ENCODE measurements around the gene MDFIC. TPM values are rescaled to one million over a fixed set of nuclear protein-coding genes. Genes with fewer than 3 reads are reported as not detected.

MDFIC gene
- total RNA-seq, 1 experiment from 2014 or later = 19.1 TPM

DNA sequence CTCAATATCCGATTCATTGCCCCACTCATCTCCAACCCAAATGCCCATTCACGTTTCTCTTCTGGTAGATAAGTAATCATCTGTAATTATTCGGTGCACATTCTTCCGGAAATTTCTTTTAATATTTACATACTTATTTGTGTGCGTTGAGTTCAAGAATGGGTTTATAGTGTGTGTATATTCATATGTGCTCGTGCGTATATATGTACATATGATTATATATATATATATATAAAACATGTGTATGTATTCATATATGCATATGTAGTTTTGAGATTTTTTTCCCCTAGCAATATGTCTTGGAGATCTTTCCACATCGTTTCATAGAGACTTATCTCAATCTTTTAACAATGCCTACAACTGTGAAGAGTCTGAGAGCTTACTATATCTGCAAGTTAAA lies 118.2 kb downstream of the MDFIC start:
- no peak for DNase-seq (ENCODE audit: low read depth)

GRCh38 chr7:115040495-115040894 lies 118.6 kb downstream of the MDFIC start:
- no peak for DNase-seq (ENCODE audit: low read depth)

- no peak for DNase-seq (ENCODE audit: low read depth)
Measured at GRCh38 chr7:115042596-115042995, 120.7 kb downstream of the MDFIC start.

DNA sequence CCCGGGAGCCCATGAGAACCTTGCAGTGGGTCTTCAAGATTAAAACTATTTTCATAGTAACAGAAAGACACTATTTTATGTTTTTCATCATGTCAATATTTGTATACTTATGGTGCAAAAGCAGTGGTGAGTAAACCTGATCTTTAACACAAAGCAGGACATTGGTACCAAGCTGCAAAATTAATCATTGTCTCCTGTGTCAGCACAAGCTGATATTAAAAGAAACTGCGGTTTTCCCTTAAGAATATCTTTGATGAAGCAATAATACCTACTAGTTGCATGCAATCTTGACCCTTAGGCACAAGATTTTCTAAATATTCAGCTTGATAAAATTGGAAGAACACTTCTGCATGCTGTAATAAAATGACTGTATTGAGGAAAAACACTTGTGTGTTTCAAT lies 121.7 kb downstream of the MDFIC start:
- DNase-seq (ENCODE audit: low read depth) = no peak

GRCh38 chr7:115044224-115044623 lies 122.3 kb downstream of the MDFIC start:
- DNase-seq (ENCODE audit: low read depth) = no peak

- no peak for DNase-seq (ENCODE audit: low read depth)
Measured at GRCh38 chr7:115047958-115048720, 126.2 kb downstream of the MDFIC start.

GRCh38 chr7:115052706-115053105 lies 130.8 kb downstream of the MDFIC start:
- DNase-seq (ENCODE audit: low read depth) = no peak

GRCh38 chr7:115054478-115055065 lies 132.7 kb downstream of the MDFIC start:
- DNase-seq (ENCODE audit: low read depth) = no peak

GRCh38 chr7:115056019-115056418 lies 134.1 kb downstream of the MDFIC start:
- no peak for DNase-seq (ENCODE audit: low read depth)

GRCh38 chr7:115058726-115059125 lies 136.8 kb downstream of the MDFIC start:
- DNase-seq (ENCODE audit: low read depth) = no peak

DNA sequence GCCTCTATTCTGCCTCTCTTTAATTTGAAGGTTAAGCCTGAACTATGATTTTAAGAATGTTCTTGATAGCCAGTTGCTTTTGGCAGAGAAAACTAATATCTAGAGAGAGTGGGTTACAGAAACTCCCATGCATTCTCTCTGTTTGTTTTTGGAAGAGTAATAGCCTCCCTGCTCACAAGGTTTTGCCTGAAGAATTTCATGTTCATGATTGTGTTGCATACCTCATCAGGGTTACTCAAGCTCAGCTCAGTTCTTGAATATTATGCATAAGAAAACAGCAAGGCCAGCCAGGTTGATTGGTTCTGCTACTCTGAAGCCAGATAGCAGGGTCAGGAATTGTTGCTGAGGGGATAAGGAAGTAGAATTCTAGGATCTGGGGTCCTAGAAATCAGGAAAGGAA lies 137.4 kb downstream of the MDFIC start:
- DNase-seq (ENCODE audit: low read depth) = no peak

- no peak for DNase-seq (ENCODE audit: low read depth)
Measured at GRCh38 chr7:115060095-115060870, 138.4 kb downstream of the MDFIC start.

DNA sequence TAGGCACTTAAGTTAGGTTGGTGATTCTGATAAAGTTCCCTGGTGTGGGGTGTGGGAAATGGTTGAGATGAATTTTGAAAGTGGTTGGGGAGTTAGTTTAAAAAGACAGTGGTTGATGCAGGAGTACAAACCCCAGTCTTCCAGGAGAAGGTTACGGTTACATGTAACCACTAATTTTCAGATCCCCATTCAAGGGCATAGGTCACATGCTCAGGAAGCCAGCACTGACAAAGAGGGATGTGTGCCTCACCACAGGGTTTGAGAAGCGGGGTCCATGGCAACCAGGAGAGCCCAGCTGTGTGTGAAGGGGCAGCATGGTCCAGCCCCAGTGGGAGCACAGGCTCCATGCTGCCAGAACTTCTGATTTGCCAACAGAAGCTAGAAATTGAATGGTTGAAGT lies 144.2 kb downstream of the MDFIC start:
- no peak for DNase-seq (ENCODE audit: low read depth)

DNA sequence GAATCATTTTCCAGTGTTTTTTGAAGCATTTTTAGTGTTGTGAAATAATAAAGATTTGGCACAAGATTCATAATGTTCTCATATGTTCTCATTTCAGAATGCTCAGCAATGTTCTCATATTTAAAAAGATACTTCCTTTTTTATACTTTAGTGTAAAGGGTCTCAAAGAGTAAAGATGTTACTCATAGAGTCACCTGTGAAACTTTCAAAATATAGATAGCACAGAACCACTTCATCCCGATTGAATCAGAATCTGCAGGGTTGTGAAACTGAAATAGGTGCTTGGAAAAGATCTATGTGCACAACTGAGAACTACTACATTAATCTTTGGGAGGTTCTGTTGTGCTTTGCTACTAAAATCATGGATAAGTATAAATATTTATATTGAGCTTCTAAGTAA lies 144.7 kb downstream of the MDFIC start:
- DNase-seq (ENCODE audit: low read depth) = no peak

DNA sequence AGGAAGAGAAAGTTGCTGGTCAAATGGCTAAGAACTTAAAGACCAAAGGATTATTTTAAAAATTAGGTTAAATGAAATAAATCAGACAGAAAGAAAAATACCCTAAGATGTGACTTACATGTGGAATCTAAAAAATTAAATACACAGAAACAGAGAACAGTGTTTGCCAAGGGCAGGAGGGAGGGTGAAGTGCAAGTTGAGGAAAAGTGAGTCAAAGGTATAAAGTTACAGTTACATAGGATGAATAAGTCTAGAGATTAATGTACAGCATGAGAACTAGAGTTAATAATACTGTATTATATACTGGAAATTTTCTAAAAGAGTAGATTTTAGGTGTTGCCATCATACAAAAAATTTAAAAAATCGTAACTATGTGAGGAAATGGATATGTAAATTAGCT lies 146.3 kb downstream of the MDFIC start:
- no peak for DNase-seq (ENCODE audit: low read depth)

All from M059J (cell line).